GM19025 (cell line): ENCODE measurements around the gene HSF5.

Experiments used
- ATAC-seq: cut with Tn5 transposase; IDR thresholded peaks from one replicate; pipeline ENCODE4 v1.9.1; 2021; ENCODE audit warnings: mild to moderate bottlenecking, low read depth, moderate library complexity; ENCODE audit not compliant: unreplicated experiment

HSF5 gene, protein sequence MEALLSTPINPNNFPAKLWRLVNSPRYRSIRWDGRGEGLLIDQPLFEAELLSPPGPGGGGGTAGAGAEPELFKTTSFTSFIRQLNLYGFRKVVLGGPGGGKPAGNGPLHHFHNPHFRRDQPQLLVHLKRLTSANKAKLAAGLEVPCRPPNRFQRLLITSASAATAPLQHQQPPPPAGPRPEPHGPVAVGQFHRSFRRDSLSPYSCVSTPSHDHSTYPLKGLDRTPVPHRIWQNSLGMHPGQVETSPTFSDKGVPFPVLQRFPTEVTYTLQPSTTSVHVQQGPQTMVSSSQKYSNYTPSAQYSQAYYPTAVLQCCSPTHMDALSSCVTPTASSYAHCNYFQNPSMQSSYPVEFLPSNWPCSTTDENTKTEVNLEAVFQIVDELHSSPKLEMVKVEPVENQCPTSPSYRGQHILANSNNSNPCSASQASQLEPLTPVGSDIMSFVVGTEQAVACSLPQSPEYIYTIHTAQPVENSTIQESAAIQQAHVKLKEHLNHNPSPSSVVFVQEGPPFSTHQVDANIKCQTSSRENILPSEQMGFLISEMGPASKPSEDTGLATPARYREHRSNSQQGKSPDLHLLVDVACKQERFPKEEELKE

DNA sequence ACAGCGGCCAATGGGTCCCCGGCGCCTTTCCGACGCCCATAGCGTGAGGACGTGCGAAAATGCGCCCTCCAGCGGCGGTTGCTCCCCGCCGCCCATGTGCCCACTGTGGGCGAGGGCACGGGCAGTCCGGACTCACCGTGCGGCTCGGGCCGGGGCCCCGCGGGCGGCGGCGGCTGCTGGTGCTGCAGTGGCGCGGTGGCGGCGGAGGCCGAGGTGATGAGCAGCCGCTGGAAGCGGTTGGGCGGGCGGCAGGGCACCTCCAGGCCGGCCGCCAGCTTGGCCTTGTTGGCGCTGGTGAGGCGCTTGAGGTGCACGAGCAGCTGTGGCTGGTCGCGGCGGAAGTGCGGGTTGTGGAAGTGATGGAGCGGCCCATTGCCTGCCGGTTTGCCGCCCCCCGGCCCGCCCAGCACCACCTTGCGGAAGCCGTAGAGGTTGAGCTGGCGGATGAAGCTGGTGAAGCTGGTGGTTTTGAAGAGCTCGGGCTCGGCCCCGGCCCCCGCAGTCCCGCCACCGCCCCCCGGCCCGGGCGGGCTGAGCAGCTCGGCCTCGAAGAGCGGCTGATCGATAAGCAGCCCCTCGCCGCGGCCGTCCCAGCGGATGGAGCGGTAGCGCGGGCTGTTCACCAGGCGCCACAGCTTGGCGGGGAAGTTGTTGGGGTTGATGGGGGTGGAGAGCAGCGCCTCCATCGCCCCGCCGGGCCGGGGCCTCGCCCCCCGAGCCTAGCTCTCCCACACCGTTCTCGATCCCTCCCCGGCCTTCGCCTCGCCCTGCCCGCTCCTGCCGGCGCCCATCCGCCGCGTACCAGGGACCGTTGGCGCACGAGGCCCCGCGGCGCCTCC, at the start of gene HSF5:
Gene HSF5, minus strand, starts transcription at position 820 of the 839 bp plus-strand sequence. Its CDS starts 134 bp downstream, at position 686.
- peak; percentile 68 for ATAC-seq

DNA sequence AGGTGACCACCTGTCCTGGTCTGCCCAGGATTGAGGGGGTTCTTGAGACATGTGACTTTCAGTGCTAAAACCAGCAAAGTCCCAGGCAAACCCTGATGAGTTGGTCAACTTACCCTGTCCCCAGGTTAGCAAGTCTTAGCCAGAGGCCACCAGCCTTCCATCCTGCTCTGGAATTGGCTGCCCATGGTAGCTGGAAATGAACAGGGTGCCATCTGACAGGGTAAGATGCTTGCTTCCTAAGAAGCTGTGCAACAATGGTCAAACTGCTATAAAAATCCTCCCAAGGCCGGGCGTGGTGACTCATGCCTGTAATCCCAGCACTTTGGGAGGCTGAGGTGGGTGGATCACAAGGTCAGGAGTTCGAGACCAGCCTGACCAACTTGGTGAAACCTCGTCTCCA, 49.1 kb upstream of the HSF5 start:
- ATAC-seq = no peak

DNA sequence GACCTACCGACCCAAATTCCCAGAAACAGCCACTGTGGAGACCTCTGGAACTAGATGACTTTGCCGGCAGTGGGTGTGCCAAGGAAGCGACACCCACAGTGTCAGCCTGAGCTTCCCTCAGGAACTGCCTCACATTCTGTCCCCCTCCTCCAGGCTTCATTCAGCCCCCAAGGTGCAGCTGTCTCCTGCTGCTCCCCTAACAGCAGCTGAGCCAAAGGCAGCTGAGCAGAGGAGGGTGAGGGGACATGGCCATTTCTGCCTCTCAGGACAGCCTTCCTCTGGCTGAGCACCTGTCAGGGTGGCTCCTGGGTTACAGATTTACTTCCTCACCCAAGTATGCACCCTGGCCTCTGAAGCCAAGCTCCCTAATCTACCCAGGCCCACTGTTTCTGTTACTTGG, 48.3 kb upstream of the HSF5 start:
- no peak for ATAC-seq

DNA sequence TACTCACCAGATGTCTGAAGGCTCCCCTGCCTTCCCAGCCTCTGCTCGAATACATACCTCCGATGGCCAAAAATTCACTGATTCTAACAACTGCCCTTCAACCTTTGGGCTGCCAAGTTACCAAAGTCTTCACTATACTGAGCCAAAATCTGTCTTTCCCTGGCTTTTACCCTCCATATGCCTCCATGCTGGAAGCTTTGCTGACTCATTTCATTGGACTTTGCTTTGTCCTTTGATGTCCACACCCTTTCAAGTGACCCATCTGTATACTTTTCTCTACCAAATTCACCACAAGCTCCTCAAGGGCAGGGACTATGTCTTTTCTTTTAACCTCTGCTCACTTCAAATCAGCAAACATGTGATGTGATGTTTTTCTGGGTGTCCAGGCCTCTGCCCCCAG, 47.2 kb upstream of the HSF5 start:
- no peak for ATAC-seq

DNA sequence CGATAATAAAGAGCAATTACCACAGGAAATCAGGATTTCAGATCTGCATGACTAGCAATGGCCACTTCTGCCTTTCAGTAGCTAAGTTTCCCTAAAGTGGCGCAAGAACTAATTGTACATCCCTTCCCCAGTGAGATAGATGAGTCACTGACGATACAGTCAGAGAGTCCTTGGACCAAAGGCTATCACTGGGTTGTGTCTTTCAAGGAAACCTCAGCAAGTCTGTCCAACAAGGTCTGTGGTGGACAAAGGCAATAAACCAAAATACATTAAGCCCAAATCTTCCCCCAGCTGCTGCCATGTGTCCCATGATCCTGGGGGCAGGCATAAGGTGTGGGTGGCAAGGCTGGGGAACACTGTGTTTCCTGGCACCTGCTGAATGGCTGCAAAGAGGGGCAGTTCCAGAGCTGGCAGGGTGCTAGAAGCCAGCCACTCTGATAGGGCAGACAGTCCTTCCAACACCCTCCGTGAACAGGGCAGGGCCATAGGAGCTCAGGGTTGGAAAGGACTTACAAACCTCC, 46.8 kb upstream of the HSF5 start:
- ATAC-seq = no peak

DNA sequence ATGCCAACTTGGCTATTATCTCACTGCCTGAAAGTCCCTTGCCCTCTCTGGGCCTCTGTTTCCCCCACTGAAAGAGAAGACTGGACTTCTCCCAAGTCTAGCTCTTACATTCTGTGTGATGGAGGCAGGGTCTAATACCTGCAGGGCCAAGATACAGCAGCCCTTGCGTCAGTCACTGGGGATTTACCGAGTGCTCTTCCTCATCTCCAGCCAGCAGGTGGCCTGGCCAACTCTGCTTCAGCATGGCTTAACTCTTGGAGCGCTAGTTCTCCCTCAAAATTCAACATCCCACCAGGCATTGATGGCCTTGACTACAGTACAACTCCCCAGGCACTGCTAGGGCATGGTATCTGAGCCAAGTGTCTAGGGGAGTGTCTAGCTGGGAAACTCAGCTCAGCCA, 46.1 kb upstream of the HSF5 start:
- ATAC-seq = no peak

DNA sequence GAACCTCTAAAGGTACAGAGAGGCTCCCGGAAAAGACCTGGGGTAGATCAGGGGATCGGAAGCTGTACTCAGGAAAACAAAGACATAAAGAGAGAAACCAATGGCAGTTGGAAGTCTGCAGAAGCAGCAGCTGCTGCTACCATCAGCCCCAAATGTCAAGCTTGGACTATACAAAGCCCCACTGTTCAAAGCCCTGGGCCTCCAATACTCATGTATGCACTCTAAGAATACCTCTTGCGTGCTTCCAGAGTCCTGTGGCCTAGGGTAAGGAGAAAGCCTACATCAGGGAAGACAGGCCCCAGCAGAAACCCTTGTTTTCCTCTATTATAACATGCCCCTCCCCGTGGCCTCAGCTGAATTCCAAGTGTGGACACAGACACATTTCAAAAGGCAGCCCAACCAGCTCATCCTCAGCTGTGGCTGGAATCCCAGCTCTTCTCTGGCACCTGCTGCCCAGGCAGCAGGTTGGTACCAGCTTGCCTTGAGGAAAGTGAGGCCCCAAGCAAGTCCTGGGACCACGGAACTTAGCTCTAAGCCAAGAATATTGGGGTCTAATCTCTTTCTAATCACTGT, 45.5 kb upstream of the HSF5 start:
- ATAC-seq = no peak

DNA sequence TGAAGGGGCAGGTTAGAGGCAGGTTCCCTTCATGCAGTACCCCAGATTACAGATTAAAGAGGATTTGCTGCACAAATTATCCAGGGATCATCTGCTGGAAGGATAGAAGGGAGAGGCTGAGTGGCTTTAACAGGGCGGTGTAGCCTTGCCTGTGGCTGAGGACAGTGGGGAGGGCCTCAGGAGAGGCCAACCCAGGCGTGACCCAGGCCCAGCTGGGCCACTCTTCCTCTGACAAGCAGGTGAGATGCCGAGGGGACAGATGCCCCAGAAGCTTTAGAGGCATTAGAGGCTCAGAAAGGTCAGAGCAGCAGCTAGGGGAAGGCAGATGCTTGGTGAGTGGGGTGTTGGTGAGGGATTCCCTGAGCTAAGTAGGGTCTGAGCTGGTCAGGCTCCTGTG, 44.3 kb upstream of the HSF5 start:
- no peak for ATAC-seq

DNA sequence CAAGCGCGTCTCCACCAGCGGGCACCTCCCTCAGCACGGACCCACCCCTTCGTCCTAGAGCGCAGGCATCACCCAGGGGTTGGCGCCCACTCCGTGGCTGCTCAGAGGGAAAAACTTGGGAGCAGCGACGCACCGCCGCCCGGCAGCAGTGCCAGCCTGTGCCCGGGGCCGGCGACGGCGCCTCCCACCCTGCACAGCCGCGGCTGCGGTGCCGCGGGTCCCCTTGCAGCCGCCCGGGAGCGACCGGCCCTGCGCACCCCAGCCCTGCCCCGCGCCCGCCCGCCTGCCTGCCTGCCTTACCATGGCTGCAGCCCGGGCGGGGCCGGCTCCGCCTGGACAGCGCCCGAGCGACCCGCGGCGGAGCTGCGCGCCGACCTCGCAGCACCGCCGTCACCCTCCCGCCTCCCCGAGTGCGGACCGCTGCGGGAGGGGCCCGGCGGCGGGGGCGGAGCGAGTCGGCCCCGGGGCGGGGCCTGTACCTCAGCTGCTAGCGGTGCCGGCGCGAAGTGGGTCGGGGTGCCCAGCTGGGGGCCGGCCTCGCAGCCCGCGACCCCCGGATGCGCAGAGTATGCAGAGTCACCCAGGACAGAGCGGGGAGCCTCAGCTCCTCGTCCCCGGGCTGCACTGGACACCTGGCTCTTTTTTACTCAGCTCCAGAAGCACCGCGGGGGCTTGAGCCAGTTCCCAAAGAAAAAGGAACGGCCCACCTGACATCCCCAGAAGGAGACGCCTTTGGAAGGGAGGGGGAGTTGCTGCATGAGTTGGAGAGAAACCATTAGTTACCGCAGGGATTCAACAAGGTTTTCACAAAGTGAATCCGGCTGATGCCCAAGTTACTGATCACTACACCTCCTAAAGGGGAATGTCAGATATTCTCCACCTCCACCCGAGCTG, 43.7 kb upstream of the HSF5 start:
- peak; percentile 59 for ATAC-seq

DNA sequence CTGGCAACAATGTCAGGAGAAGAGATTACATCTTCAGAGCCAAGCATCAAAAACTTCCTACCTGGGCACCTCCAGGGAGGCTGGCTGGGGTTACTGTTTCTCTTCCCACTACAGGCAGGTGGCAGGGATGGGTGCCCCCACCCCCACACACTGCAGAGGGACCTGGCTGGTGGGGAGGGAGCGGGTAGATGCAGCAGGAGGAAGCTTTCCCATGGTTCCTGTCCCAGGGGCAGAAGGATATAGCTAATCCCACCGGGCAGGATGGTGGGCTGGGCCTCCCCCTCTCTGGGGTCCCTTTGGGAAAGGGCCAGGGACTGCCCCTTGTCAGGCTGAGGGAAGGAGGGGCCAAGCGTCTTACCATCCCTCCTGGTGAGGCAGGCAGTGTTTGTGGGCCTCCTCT, 42.9 kb upstream of the HSF5 start:
- no peak for ATAC-seq

DNA sequence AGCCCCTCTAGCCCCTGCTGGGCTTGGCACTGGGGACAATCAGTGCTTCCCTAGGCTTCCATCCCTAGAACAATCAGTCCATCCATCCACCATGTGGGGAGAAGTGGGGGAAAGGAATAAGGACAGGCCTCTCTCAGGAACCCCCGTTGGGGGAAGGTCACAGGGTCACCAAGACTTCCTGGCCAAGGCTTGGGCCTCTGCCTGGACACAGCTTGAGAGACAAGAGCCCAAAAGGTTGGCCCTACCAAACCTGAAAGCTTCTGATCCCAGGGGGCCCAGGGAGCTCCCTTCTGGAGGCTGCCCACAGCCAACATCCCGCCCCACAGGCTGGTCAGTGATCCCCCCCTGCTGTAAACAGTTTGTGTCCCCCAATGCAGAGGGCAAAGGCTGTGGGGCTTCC, 42.4 kb upstream of the HSF5 start:
- no peak for ATAC-seq

DNA sequence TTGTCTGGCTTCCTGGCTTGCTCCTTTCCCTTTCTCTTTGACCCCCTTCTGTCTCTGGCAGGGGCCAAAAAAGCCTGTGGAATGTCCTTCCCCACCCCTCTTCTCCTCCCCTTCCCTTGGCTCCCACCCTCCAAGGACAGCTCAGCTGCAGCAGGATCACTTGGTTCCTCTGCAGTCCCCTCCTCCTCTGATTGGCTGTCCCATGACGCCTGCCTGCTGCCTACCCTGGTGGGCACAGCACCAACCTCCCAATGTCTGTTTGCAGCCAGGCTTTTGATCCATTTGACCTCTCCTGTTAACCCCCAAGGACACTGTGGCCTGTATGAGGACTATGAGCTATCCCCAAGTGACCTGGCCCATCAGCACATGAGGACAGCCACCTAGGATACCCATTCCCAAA, 41.1 kb upstream of the HSF5 start:
- no peak for ATAC-seq

DNA sequence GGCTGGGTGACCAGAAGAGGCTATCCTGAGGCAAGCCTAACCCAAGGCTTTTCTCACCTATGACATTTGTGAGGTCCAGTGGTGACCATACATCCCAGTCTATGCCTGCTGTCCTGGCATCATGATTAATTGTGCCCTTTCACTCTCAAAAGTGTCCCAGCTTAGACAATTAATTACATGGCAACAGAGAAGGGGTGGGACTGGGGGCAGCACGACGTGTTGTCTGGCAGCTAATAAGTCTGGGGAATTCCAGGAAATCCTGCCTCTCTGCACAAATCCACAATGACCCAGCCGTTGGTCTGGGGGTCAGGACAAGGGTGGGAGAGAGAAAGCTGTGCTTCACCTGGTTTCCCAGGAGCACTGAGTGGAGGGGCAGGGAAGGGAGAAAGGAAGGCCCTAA, 40.2 kb upstream of the HSF5 start:
- ATAC-seq = no peak

DNA sequence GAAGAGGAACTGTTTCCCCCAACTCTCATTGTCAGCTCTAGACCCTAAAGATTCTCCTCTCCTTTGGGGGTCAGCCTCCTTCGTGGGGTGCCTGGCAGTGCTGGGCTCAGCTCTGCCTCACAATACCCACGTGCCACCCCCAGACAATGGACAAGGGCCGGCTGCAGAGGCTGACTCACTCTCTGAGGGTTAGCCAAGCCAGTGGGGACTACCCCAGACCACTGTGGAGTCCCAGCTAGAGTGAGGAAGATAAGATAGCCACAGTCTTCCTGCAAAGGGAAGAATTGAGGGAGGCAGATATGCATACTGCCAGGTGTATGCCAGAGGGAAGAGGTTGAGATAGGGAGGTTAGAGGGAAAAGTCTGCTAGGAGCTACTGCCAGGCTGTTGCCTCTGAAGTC, 39.7 kb upstream of the HSF5 start:
- no peak for ATAC-seq

DNA sequence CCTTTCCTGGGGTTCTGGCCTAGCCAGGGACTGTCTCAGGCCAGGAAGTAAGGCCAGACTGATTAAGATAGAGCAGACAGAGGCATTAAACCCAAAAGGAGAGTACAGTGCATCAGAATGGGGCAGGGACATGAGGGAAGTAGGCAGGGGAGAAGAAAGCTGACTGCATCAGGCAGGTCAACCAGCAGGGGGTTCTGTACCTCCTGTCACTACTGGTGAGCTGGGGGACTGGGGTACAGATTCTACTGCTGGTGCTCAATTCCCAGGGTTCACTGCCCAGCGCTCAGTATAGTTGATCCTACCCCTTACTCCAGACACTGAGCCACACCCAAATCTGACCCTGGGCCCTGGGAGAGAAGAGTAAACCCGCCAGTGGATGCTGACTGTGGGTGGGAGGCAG, 39.1 kb upstream of the HSF5 start:
- no peak for ATAC-seq

DNA sequence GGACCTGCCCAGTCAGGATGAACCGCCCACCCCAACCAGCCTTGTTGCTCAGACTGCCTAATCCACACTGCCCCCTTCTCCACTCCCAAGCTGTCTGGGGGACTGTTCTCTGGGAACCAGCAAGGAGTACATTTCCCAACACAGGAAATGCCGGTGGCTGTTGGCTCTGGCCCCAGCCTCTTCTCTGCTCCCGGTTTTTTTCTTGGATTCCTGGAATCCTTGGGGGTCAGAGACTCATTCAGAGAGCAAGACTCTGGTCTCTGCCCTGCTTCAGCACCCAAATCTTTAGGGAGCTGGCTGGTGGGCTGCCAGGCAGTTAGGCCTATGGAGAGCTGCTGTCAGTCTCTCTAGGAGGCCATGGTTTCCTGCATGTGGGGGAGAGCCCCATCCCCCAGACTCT, 37.0 kb upstream of the HSF5 start:
- no peak for ATAC-seq

DNA sequence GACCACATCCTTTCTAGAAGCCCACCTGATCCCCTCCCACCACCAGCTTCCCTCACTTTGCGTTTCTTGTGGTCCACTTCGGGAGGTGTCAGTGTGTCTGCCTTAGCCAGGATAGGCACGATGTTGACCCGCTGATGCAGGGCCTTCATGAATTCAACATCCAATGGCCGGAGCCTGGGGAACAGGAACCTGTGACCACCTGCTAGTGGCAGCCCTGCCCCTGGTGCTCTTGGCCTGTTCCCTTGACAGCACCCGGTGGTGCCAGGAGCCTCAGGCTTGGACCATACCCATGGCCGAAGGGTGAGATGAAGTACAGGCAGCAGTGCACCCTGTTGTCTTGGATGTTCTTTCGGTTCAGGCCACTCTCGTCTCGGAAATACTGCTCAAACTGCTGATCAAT, 33.5 kb upstream of the HSF5 start:
- no peak for ATAC-seq

DNA sequence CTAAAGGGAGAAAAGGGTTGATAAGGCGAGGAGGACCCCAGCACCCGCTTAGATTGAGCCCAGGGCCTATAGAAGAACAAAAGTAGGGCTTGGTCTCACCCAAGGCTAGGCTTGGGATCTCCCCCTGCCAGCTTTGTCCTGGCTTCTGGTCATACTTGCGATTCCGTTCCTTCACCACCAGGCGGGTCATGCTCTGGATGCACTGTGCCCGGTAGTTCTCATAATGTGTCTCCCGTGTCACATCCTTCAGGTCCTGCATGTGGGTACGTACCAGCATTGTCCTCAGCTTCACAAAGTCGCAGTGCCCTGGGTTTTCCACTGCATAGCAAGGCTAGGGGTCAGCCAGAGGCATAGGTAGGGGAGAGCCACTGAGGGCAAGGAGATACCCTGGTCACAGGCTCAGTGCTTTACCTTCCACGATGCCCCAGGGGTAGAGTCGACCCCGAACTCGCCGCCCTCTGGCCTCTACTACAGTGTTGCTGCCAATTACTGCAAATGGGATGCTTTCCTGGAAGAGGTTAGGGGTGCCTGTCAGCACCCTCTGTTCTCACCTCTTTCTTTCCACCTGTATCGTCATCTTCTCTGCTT, 32.7 kb upstream of the HSF5 start:
- no peak for ATAC-seq

DNA sequence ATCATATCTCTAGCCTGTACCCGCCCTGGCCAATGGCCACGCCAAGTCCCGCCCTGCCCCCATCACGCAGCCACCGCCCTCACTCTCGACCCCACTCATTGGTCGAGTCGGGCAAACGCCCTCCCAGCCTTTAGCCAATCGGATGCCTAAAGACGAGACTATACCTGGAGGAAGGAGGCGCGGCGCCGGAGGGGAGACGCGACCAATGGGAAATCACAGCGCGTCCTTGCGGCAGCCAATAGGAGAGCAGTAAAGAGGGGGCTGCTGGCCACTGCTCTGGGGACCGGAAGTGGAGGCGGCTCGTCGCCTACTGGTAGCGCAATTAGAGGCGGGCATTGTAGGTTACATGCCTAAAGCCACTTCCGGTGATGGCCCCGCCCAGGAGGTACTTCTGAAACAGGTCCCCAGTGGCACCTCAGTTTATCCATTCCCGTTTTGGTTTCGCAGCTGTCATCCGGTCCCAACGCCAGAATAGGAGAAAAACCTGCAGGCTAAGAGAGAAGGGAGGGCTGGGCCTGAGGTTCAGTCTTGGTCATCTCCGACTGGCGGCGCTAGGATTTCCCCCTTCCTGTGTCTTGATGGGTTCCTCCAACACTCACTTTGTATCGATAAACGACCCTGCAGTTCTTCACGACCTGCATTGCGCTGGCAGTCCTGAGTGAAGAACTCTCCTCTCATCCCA, 29.9 kb upstream of the HSF5 start:
- ATAC-seq = peak; percentile 80
